Lower lobe of right lung (tissue), 2 donors: ENCODE results near the gene GFOD2. TPM values are rescaled to one million over a fixed set of nuclear protein-coding genes. Genes with fewer than 3 reads are reported as not detected.

ENCODE experiments used
- ATAC-seq, 2 donors: fragments of 200-7000 bp; cut with Tn5 transposase; one replicate each; pipeline ENCODE4 v1.9.1; 2020 to 2022; ENCODE audit warnings: mild to moderate bottlenecking in 2 of 2, moderate library complexity in 2 of 2
- DNase-seq: peaks from one replicate; pipeline ENCODE4 v3.0.0-alpha.2; 2020
- H3K27ac ChIP-seq: fragments of 200-600 bp; one replicate; pipeline ENCODE4 v1.8.0; 2022
- H3K27me3 ChIP-seq: fragments of 200-600 bp; one replicate; pipeline ENCODE4 v1.8.0; 2022; ENCODE audit warnings: low read depth
- H3K36me3 ChIP-seq: fragments of 200-600 bp; one replicate; pipeline ENCODE4 v1.8.0; 2022; ENCODE audit warnings: mild to moderate bottlenecking
- H3K4me1 ChIP-seq: fragments of 200-600 bp; one replicate; pipeline ENCODE4 v1.8.0; 2022
- H3K4me3 ChIP-seq: fragments of 200-600 bp; one replicate; pipeline ENCODE4 v1.8.0; 2022; ENCODE audit warnings: mild to moderate bottlenecking
- H3K9me3 ChIP-seq: fragments of 200-600 bp; one replicate; pipeline ENCODE4 v1.8.0; 2022
- intact Hi-C: fragments of 100-400 bp; cut with DNase I; formaldehyde crosslinking; loops from one replicate; pipeline ENCODE4 v1.11.0; 2022
- long read RNA-seq: library from polyadenylated mRNA; unstranded; transcript quantifications from one replicate; pipeline ENCODE4 v2.0.0, GENCODE V29; 2021
- total RNA-seq: library from RNA; stranded (reverse); fragmentation: NEBNext Ultra II Directional; extraction: Animal tissue kit (Norgen Biotek cat#: 25700); gene quantifications from one replicate; pipeline ENCODE4 v1.2.1, GENCODE V29; 2021
- TF ChIP-seq, protein P1 (sequence below): fragments of 200-600 bp; IDR thresholded peaks from one replicate; pipeline ENCODE4 v1.8.0; 2022; ENCODE audit warnings: antibody characterized with exemption, mild to moderate bottlenecking
- donor health status: DM: no; HTN: yes; CAD: no; lungs with severe emphysema.

Gene GFOD2
- 18.9 TPM for total RNA-seq
- long read RNA-seq, full-length matches to known transcripts: 19 of 24 reads
- long read RNA-seq, partial matches to known transcripts: 3 of 24 reads
- long read RNA-seq, other reads (novel, unspliced or antisense): 2 of 24 reads

GRCh38 chr16:67719048-67719777 is at the start of gene GFOD2:
Gene GFOD2 (minus strand): TSS chr16:67719316. CDS start chr16:67685715, 33,601 bp downstream.
- intact Hi-C loops: no loop called here
- no peaks in the 10 kb centered on the region for H3K9me3 ChIP-seq
- H3K4me1 ChIP-seq: peaks cover 20% of the 10 kb centered on the region
- TF ChIP-seq, protein P1, sequence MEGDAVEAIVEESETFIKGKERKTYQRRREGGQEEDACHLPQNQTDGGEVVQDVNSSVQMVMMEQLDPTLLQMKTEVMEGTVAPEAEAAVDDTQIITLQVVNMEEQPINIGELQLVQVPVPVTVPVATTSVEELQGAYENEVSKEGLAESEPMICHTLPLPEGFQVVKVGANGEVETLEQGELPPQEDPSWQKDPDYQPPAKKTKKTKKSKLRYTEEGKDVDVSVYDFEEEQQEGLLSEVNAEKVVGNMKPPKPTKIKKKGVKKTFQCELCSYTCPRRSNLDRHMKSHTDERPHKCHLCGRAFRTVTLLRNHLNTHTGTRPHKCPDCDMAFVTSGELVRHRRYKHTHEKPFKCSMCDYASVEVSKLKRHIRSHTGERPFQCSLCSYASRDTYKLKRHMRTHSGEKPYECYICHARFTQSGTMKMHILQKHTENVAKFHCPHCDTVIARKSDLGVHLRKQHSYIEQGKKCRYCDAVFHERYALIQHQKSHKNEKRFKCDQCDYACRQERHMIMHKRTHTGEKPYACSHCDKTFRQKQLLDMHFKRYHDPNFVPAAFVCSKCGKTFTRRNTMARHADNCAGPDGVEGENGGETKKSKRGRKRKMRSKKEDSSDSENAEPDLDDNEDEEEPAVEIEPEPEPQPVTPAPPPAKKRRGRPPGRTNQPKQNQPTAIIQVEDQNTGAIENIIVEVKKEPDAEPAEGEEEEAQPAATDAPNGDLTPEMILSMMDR: no peak
- peak; percentile 96 for DNase-seq
- peak within 1 kb of the TSS; percentile 86 for H3K27ac ChIP-seq
- peaks cover 10% of the 10 kb centered on the region for H3K36me3 ChIP-seq
- ATAC-seq: peak; percentile 99
- H3K4me3 ChIP-seq: peak within 1 kb of the TSS; percentile 96
- no peaks in the 10 kb centered on the region for H3K27me3 ChIP-seq

DNA sequence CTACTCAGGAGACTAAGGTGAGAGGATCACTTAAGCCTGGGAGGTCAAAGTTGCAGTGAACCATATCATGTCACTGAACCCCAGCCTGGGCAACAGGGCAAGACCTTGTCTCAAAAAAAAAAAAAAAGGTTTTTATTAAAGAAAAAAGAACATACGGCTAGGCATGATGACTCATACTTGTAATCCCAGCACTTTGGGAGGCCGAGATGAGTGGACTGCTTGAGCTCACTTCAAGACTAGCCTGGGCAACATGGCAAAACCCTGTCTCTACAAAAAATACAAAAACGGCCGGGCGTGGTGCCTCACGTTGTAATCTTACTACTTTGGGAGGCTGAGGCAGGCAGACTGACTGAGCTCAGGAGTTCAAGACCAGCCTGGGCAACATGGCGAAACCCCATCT is 48.8 kb upstream of the GFOD2 start:
- TF ChIP-seq, protein P1: no peak
- H3K4me3 ChIP-seq: no peak overlapping the region
- intact Hi-C loops: no loop called here
- H3K36me3 ChIP-seq: peaks cover 44% of the 10 kb centered on the region
- H3K9me3 ChIP-seq: no peaks in the 10 kb centered on the region
- no peaks in the 10 kb centered on the region for H3K27me3 ChIP-seq
- H3K27ac ChIP-seq: no peak overlapping the region
- peaks cover 4% of the 10 kb centered on the region for H3K4me1 ChIP-seq
- no peak for DNase-seq
- no peak for ATAC-seq

GRCh38 chr16:67766291-67766690 is 47.2 kb upstream of the GFOD2 start:
- DNase-seq (no peak), ATAC-seq (no peak)
- intact Hi-C loops: no loop called here
- Histone ChIP-seq H3K27me3 (no peaks in the 10 kb centered on the region), H3K4me3 (no peak overlapping the region), H3K36me3 (peaks cover 43% of the 10 kb centered on the region), H3K27ac (no peak overlapping the region), H3K9me3 (no peaks in the 10 kb centered on the region), H3K4me1 (no peaks in the 10 kb centered on the region)
- TF ChIP-seq, protein P1: no peak

GRCh38 chr16:67764158-67764667 is 45.1 kb upstream of the GFOD2 start:
- Histone ChIP-seq H3K4me1 (no peaks in the 10 kb centered on the region), H3K4me3 (no peak overlapping the region), H3K9me3 (no peaks in the 10 kb centered on the region), H3K27ac (no peak overlapping the region), H3K27me3 (no peaks in the 10 kb centered on the region), H3K36me3 (peaks cover 37% of the 10 kb centered on the region)
- intact Hi-C loops: no loop called here
- ATAC-seq (no peak), DNase-seq (no peak)
- TF ChIP-seq, protein P1: no peak

DNA sequence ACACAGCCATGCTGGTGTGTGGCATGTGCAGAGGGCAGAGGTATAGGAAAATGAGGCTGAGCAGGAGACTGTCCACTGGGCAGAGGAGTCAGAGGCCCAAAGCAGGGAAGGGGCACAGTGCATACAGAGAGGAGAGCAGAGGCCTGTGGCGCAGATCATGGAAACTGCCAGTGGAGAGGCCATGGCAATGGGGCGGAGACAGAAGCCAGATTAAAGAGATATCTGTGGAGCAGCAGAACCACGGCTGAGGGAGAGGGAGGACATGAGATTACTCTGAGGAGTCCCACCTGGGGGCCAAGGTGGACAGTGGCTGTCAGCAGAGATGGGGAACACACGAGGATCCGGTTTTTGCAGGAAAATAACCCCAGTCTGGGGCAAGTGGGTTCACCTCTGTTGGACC is 44.0 kb upstream of the GFOD2 start:
- DNase-seq: no peak
- Histone ChIP-seq H3K4me3 (no peak overlapping the region), H3K4me1 (no peaks in the 10 kb centered on the region), H3K9me3 (no peaks in the 10 kb centered on the region), H3K27me3 (no peaks in the 10 kb centered on the region), H3K36me3 (peaks cover 35% of the 10 kb centered on the region), H3K27ac (no peak overlapping the region)
- peak in 1 of 2 donors; percentile 31 for ATAC-seq
- TF ChIP-seq, protein P1: no peak
- intact Hi-C loops: no loop called here
